HG03196 (cell line): ENCODE data around the gene CTH.
"Not testable (repeated sequence)": the region's sequence is repeated elsewhere in the genome, so short reads cannot be mapped to it uniquely, and the experiment has no call there.

Source experiments
- ATAC-seq: cut with Tn5 transposase; IDR thresholded peaks from one replicate; pipeline ENCODE4 v1.9.1; 2021; ENCODE audit not compliant: unreplicated experiment

Gene CTH

GRCh38 chr1:70410604-70411359 lies at the start of gene CTH:
Gene CTH, plus strand, starts transcription at chr1:70411268. Its CDS starts 148 bp downstream, at chr1:70411416.
- ATAC-seq: peak; percentile 99

GRCh38 chr1:70361727-70362398 lies 49.2 kb upstream of the CTH start:
- ATAC-seq: no peak

GRCh38 chr1:70364439-70364838 lies 46.6 kb upstream of the CTH start:
- ATAC-seq: no peak

GRCh38 chr1:70366425-70366952 lies 44.6 kb upstream of the CTH start:
- ATAC-seq: not testable (repeated sequence)

- ATAC-seq: not testable (repeated sequence)
These were observed 44.1 kb upstream of the CTH start for GRCh38 chr1:70366997-70367396.

- ATAC-seq: not testable (repeated sequence)
These were observed 43.7 kb upstream of the CTH start for GRCh38 chr1:70367397-70367796.

- ATAC-seq: not testable (repeated sequence)
These were observed 39.5 kb upstream of the CTH start for GRCh38 chr1:70371586-70371985.

DNA sequence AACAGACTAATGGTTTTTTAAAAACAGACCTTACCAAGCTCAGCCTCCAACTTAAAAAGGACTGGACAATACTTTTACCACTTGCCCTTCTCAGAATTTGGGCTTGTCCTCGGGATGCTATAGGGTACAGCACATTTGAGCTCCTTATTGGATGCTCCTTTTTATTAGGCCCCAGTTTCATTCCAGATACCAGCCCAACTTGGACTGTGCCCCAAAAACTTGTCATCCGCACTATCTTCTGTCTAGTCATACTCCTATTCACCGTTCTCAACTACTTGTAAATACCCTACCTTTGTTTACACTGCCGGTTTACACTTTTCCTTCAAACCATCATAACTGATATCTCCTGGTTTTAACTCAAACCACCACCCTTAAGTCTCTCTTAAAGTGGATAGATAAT lies 38.6 kb upstream of the CTH start:
- ATAC-seq: no peak

GRCh38 chr1:70373580-70373979 lies 37.5 kb upstream of the CTH start:
- not testable (repeated sequence) for ATAC-seq

DNA sequence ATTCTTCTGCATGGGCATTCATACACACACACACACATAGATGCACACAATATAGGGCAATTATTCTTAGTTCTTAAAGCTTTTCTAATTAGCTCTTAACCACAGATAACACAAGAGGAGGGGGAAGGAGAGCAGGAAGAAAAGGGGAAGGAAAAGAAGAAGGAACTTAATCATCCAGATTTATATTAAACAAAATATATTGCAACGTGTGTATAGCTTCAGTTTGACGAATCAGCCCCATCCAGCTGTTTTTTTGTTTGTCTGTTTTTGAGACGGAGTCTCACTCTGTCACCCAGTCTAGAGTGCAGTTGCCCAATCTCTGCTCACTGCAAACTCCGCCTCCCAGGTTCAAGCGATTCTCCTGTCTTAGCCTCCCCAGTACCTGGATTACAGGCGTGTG lies 34.9 kb upstream of the CTH start:
- no peak for ATAC-seq

- peak; percentile 84 for ATAC-seq
These were observed 28.4 kb upstream of the CTH start for GRCh38 chr1:70382682-70383081.

GRCh38 chr1:70383483-70383882 lies 27.6 kb upstream of the CTH start:
- ATAC-seq: no peak

DNA sequence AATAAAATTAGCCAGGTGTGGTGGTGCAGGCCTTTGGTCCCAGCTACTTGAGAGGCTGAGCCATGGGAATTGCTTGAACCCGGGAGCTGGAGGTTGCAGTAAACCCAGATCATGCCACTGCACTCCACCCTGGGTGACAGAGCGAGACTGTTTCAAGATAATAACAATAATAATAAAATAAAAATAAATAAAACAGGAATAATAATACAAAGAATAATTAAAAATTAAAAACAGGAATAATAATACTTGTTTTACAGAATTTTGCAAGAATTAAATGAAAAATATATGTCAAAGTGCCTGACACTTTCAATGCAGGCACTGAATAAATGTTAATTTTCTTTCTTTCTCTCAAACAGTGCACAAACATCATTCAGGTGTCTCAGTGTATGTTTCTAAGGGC lies 26.5 kb upstream of the CTH start:
- no peak for ATAC-seq

GRCh38 chr1:70385477-70385876 lies 25.6 kb upstream of the CTH start:
- ATAC-seq: no peak

GRCh38 chr1:70386121-70386520 lies 24.9 kb upstream of the CTH start:
- ATAC-seq: no peak

DNA sequence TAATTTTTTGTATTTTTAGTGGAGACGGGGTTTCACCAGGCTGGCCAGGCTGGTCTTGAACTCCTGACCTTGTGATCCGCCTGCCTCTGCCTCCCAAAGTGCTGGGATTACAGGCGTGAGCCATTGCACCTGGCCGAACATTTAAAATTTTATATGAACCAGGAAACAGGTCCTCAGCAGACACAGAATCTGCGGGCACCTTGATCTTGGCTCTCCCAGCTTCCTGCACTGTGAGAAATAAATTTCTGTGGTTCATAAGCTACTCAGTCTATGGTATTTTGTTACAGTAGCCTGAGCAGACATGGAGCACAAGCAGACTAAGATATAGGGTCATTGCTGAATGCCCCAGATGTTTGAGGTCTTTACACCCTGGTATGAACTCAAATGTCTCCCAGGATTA lies 23.6 kb upstream of the CTH start:
- ATAC-seq: no peak

DNA sequence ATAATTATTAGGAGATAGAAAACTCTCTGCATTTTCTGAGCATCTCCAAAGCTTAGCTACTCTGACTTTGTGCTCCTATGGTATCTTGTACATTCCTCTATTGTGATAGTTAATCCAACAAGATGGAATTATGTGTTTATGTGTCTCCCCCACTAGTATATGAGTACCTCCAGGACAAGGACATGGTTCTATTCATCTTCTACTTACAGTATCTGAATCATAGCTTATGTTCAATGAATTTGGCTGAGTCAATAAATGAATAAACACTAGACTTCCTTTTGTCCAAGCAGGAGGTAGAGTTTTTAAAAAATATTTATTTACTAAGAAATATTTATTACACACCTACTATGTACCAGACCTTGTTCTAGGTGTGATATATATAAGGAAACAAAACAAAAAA lies 18.4 kb upstream of the CTH start:
- ATAC-seq: no peak

DNA sequence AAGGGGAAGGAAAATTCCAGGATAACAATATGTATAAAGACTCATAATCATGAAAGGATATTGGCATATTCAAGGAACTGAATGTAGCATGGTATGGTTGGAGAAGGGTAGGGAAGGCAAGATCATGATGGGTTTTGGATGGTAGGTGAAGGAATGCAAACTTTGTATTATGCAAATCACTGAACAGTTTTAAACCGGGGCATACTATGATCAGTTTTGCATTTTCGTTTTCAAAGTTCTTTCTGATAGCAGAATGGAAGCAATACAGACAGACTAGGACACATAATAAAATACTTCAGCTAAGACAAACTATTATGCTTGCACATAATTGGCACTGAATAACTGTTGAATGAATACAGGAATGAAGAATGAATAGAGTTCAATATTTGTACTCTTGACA lies 14.5 kb upstream of the CTH start:
- no peak for ATAC-seq

GRCh38 chr1:70397013-70397412 lies 14.1 kb upstream of the CTH start:
- no peak for ATAC-seq

- ATAC-seq: no peak
These were observed 10.7 kb upstream of the CTH start for GRCh38 chr1:70400335-70400734.

GRCh38 chr1:70401974-70402373 lies 9.1 kb upstream of the CTH start:
- ATAC-seq: no peak

- ATAC-seq: no peak
These were observed 7.3 kb upstream of the CTH start for GRCh38 chr1:70403759-70404158.
